WTC11 (cell line): ENCODE measurements around the gene CTIF. TPM values are rescaled to one million over a fixed set of nuclear protein-coding genes. Genes with fewer than 3 reads are reported as not detected.

ENCODE experiments used
- ATAC-seq: fragments of 200-7000 bp; cut with Tn5 transposase; 2 replicates; pipeline ENCODE4 v1.10.0; 2021; ENCODE audit warnings: mild to moderate bottlenecking, moderate library complexity
- CTCF ChIA-PET: fragments of 300-600 bp; sonication (Branson Sonifier 250); formaldehyde crosslinking; loops from one replicate; lab custom pipeline; 2021; ENCODE audit warnings: antibody characterized with exemption; lab: Charles Lee
- POLR2A ChIA-PET: fragments of 350-600 bp; sonication (Branson Sonifier 250); formaldehyde crosslinking; loops from one replicate; lab custom pipeline; 2021; ENCODE audit warnings: antibody characterized with exemption; lab: Charles Lee
- DNase-seq: peaks from one replicate; pipeline ENCODE4 v3.0.0; 2021; ENCODE audit warnings: low spot score
- H3K27ac Mint-ChIP-seq: 2 replicates; pipeline ENCODE4 v1.8.0; 2021; ENCODE audit warnings: mixed read lengths
- H3K27me3 Mint-ChIP-seq: 2 replicates; pipeline ENCODE4 v1.8.0; 2021; ENCODE audit warnings: low read depth, mild to moderate bottlenecking, moderate library complexity, mixed read lengths
- H3K36me3 Mint-ChIP-seq: 2 replicates; pipeline ENCODE4 v1.8.0; 2021; ENCODE audit warnings: mixed read lengths
- H3K4me1 Mint-ChIP-seq: 2 replicates; pipeline ENCODE4 v1.8.0; 2022; ENCODE audit warnings: mixed read lengths
- H3K4me3 Mint-ChIP-seq: 2 replicates; pipeline ENCODE4 v1.8.0; 2021; ENCODE audit warnings: mild to moderate bottlenecking, moderate library complexity, mixed read lengths
- H3K9me3 Mint-ChIP-seq: 2 replicates; pipeline ENCODE4 v1.8.0; 2021; ENCODE audit warnings: mixed read lengths
- GABPB1 ChIP-seq: sonication (generic); formaldehyde crosslinking; IDR thresholded peaks from 2 replicates; pipeline ENCODE4 v1.8.1; 2023; ENCODE audit warnings: mild to moderate bottlenecking, missing genetic modification reagents
- HMGA2 ChIP-seq: fragments of 250-450 bp; sonication (Bioruptor Pico); IDR thresholded peaks from 2 replicates; pipeline ENCODE4 v1.4.0; 2021; ENCODE audit warnings: mild to moderate bottlenecking, moderate library complexity
- NFYB ChIP-seq: sonication (generic); formaldehyde crosslinking; conservative IDR thresholded peaks from 2 replicates; pipeline ENCODE4 v1.8.0; 2022; ENCODE audit warnings: low read depth, missing genetic modification reagents
- NR2C2 ChIP-seq: sonication (generic); formaldehyde crosslinking; IDR thresholded peaks from 2 replicates; pipeline ENCODE4 v1.8.0; 2022; ENCODE audit warnings: mild to moderate bottlenecking, missing genetic modification reagents
- RELA ChIP-seq: sonication (generic); formaldehyde crosslinking; IDR thresholded peaks from 2 replicates; pipeline ENCODE4 v1.8.1; 2022; ENCODE audit warnings: missing genetic modification reagents, mild to moderate bottlenecking, borderline replicate concordance
- SMAD4 ChIP-seq: sonication (generic); formaldehyde crosslinking; IDR thresholded peaks from 2 replicates; pipeline ENCODE4 v1.8.0; 2022; ENCODE audit warnings: mild to moderate bottlenecking, missing genetic modification reagents
- ZBTB21 ChIP-seq: sonication (generic); formaldehyde crosslinking; IDR thresholded peaks from 2 replicates; pipeline ENCODE4 v1.8.1; 2023; ENCODE audit warnings: mild to moderate bottlenecking, missing genetic modification reagents, borderline replicate concordance
- ZNF671 ChIP-seq: fragments of 250-450 bp; sonication (Bioruptor Pico); IDR thresholded peaks from 2 replicates; pipeline ENCODE4 v1.8.0; 2021; ENCODE audit warnings: mild to moderate bottlenecking
- total RNA-seq: library from RNA; stranded (reverse); gene quantifications from 3 replicates; pipeline ENCODE4 v1.2.3, GENCODE V29; 2021
- TF ChIP-seq, protein P1 (sequence below): sonication (generic); formaldehyde crosslinking; IDR thresholded peaks from 2 replicates; pipeline ENCODE4 v1.8.1; 2022; ENCODE audit warnings: mild to moderate bottlenecking, moderate library complexity, missing genetic modification reagents
- TF ChIP-seq, protein P2 (sequence below): sonication (generic); formaldehyde crosslinking; IDR thresholded peaks from 2 replicates; pipeline ENCODE4 v1.8.1; 2022; ENCODE audit warnings: missing genetic modification reagents, borderline replicate concordance
- TF ChIP-seq, protein P3 (sequence below): sonication (generic); formaldehyde crosslinking; IDR thresholded peaks from 2 replicates; pipeline ENCODE4 v1.8.1; 2023; ENCODE audit warnings: mild to moderate bottlenecking, missing genetic modification reagents
- TF ChIP-seq, protein P4 (sequence below): fragments of 250-450 bp; sonication (Bioruptor Pico); IDR thresholded peaks from 2 replicates; pipeline ENCODE4 v1.9.0; 2021; ENCODE audit warnings: mild to moderate bottlenecking, borderline replicate concordance
- TF ChIP-seq, protein P5 (sequence below): fragments of 200-600 bp; IDR thresholded peaks from 2 replicates; pipeline ENCODE4 v1.8.0; 2022; ENCODE audit warnings: antibody characterized with exemption

Gene CTIF
- total RNA-seq, 1 experiment from 2014 or later, result 28.5 TPM

DNA sequence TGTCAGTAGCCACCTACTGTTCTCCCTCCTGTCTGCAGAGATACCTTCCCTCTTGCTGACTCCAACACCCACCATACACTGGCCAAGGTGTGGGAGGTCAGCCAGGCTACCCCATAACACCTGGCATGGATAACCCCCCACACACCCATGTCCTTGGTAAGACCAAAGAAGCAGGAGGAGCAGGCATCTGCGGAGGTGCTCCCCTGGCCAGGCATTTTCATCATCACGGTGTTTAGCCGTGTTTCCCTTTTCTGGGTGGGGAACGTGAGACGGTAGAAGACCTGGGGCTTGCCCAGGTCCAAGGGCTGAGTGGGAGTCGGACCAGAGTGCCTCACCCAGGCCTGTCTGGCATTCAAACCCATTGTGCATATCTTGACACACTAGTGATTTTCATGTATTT lies 261.6 kb downstream of the CTIF start:
- TF ChIP-seq ZBTB21, result no peak
- TF ChIP-seq, protein P1, sequence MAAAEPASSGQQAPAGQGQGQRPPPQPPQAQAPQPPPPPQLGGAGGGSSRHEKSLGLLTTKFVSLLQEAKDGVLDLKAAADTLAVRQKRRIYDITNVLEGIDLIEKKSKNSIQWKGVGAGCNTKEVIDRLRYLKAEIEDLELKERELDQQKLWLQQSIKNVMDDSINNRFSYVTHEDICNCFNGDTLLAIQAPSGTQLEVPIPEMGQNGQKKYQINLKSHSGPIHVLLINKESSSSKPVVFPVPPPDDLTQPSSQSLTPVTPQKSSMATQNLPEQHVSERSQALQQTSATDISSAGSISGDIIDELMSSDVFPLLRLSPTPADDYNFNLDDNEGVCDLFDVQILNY, result no peak
- TF ChIP-seq RELA (CRISPR knock-in tag), result no peak
- TF ChIP-seq GABPB1 (CRISPR knock-in tag), result no peak
- no peak for TF ChIP-seq NFYB
- no peak for TF ChIP-seq HMGA2 (CRISPR knock-in tag)
- ChIA-PET POLR2A (no interaction called here), CTCF (no interaction called here)
- H3K27ac Mint-ChIP-seq, result no peak overlapping the region
- no peaks in the 10 kb centered on the region; the same call in 1 of the 2 replicates for H3K36me3 Mint-ChIP-seq
- no peak overlapping the region for H3K4me3 Mint-ChIP-seq
- ATAC-seq, result no peak
- DNase-seq, result peak; percentile 3
- no peaks in the 10 kb centered on the region for H3K9me3 Mint-ChIP-seq
- H3K4me1 Mint-ChIP-seq, result no peaks in the 10 kb centered on the region
- H3K27me3 Mint-ChIP-seq, result no peaks in the 10 kb centered on the region

DNA sequence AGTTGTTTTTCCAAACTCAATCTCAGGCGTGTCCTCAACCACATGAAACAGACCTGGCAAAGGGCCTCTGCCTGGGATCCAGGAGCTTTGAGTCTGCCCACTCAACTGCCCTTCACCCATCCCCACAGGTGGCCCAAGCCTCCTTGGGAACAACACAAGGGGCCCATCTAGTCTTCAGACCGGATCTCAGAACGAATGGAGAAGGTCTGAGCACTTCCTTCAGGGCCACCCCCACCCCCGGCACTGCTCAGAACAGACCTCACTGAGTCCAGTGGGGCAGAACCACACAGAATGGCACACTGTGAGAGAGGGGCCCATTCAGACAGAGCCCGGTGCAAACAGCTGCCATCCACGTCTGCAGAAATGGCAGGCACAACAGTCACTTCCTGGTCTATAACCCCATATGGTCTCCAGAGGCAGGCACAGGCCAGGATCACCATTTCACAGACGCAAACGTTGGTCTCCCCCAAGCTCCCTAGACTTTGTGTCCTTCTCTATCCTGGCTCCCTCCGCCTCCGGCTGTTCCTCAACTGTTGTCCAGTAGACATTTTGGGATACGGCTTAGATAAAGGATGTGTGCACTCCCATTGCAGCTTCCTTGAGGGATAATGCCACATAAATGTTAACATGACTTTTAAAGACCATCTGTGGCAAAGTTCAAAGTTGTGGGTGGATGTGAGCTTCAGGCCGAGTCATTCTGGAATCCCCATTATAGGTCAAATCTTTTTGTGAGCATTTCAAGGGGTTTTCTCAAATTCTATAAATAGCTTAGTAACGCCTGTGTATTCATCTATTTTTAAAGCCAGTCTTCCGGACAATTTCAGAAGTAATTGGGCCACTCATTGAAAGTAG lies 262.3 kb downstream of the CTIF start:
- Mint-ChIP-seq H3K4me1 (no peaks in the 10 kb centered on the region), H3K9me3 (no peaks in the 10 kb centered on the region), H3K27me3 (no peaks in the 10 kb centered on the region), H3K36me3 (no peaks in the 10 kb centered on the region; the same call in 1 of the 2 replicates), H3K27ac (no peak overlapping the region), H3K4me3 (no peak overlapping the region)
- ChIA-PET POLR2A (no interaction called here), CTCF (no interaction called here)
- DNase-seq (peak; percentile 1), ATAC-seq (no peak)
- TF ChIP-seq NR2C2 (CRISPR knock-in tag) (no peak), SMAD4 (CRISPR knock-in tag) (no peak)
- TF ChIP-seq, protein P2, sequence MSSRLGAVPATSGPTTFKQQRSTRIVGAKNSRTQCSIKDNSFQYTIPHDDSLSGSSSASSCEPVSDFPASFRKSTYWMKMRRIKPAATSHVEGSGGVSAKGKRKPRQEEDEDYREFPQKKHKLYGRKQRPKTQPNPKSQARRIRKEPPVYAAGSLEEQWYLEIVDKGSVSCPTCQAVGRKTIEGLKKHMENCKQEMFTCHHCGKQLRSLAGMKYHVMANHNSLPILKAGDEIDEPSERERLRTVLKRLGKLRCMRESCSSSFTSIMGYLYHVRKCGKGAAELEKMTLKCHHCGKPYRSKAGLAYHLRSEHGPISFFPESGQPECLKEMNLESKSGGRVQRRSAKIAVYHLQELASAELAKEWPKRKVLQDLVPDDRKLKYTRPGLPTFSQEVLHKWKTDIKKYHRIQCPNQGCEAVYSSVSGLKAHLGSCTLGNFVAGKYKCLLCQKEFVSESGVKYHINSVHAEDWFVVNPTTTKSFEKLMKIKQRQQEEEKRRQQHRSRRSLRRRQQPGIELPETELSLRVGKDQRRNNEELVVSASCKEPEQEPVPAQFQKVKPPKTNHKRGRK, result no peak
- TF ChIP-seq, protein P3, sequence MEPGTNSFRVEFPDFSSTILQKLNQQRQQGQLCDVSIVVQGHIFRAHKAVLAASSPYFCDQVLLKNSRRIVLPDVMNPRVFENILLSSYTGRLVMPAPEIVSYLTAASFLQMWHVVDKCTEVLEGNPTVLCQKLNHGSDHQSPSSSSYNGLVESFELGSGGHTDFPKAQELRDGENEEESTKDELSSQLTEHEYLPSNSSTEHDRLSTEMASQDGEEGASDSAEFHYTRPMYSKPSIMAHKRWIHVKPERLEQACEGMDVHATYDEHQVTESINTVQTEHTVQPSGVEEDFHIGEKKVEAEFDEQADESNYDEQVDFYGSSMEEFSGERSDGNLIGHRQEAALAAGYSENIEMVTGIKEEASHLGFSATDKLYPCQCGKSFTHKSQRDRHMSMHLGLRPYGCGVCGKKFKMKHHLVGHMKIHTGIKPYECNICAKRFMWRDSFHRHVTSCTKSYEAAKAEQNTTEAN, result no peak

DNA sequence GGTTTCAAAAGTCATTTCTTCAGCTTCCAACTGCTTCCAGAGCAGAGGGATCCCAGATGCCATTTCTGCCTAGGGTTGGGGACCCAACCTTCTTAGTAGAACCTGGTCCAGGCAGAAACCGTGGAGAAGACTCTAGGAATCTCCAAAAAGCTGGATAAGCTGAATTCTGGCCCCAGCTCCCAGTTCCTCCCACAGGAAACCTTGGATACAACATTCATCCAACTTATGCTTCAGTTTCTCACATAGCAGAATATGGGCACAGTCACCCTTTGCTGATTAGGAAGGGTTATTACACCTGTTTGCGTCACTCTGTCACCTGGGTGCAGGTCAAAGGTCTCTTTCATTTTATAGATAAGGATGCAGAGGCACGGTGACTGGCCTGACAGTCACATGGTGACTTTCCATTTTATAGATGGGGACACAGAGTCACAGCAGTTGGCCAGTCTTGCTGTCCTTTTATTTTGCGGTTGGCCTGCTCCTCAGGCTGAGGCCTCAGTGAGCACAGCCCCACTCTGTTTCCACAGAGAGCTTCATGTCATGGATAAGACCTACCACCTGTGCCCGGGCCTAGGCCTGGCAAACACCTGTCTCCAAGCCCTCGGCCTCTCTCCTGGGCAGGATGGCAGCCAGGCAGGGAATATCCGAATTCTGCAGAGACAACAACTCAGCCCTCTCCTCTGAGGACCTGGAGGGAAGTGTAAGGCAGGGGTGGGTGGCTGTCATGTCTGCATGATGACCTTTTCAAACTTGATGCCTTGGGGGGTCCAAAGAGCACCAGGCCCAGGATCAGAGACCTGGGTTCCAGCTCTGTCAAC lies 263.1 kb downstream of the CTIF start:
- ATAC-seq (no peak), DNase-seq (peak; percentile 2)
- Mint-ChIP-seq H3K27me3 (no peaks in the 10 kb centered on the region), H3K36me3 (no peaks in the 10 kb centered on the region; the same call in 1 of the 2 replicates), H3K4me1 (no peaks in the 10 kb centered on the region), H3K9me3 (no peaks in the 10 kb centered on the region), H3K27ac (no peak overlapping the region), H3K4me3 (no peak overlapping the region)
- ChIA-PET POLR2A (no interaction called here), CTCF (no interaction called here)
- TF ChIP-seq, protein P4, sequence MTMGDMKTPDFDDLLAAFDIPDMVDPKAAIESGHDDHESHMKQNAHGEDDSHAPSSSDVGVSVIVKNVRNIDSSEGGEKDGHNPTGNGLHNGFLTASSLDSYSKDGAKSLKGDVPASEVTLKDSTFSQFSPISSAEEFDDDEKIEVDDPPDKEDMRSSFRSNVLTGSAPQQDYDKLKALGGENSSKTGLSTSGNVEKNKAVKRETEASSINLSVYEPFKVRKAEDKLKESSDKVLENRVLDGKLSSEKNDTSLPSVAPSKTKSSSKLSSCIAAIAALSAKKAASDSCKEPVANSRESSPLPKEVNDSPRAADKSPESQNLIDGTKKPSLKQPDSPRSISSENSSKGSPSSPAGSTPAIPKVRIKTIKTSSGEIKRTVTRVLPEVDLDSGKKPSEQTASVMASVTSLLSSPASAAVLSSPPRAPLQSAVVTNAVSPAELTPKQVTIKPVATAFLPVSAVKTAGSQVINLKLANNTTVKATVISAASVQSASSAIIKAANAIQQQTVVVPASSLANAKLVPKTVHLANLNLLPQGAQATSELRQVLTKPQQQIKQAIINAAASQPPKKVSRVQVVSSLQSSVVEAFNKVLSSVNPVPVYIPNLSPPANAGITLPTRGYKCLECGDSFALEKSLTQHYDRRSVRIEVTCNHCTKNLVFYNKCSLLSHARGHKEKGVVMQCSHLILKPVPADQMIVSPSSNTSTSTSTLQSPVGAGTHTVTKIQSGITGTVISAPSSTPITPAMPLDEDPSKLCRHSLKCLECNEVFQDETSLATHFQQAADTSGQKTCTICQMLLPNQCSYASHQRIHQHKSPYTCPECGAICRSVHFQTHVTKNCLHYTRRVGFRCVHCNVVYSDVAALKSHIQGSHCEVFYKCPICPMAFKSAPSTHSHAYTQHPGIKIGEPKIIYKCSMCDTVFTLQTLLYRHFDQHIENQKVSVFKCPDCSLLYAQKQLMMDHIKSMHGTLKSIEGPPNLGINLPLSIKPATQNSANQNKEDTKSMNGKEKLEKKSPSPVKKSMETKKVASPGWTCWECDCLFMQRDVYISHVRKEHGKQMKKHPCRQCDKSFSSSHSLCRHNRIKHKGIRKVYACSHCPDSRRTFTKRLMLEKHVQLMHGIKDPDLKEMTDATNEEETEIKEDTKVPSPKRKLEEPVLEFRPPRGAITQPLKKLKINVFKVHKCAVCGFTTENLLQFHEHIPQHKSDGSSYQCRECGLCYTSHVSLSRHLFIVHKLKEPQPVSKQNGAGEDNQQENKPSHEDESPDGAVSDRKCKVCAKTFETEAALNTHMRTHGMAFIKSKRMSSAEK (CRISPR knock-in tag), result no peak
- TF ChIP-seq ZNF671 (CRISPR knock-in tag) (no peak), GABPB1 (CRISPR knock-in tag) (0 out of 2 replicates have a peak, but pooled peaks have one; percentile 47)
- TF ChIP-seq, protein P5, sequence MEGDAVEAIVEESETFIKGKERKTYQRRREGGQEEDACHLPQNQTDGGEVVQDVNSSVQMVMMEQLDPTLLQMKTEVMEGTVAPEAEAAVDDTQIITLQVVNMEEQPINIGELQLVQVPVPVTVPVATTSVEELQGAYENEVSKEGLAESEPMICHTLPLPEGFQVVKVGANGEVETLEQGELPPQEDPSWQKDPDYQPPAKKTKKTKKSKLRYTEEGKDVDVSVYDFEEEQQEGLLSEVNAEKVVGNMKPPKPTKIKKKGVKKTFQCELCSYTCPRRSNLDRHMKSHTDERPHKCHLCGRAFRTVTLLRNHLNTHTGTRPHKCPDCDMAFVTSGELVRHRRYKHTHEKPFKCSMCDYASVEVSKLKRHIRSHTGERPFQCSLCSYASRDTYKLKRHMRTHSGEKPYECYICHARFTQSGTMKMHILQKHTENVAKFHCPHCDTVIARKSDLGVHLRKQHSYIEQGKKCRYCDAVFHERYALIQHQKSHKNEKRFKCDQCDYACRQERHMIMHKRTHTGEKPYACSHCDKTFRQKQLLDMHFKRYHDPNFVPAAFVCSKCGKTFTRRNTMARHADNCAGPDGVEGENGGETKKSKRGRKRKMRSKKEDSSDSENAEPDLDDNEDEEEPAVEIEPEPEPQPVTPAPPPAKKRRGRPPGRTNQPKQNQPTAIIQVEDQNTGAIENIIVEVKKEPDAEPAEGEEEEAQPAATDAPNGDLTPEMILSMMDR, result no peak
